ENCODE results near the gene KCNIP1. TPM values are rescaled to one million over a fixed set of nuclear protein-coding genes. Genes with fewer than 3 reads are reported as not detected.

KCNIP1 gene
- total RNA-seq, 1 experiment from 2014 or later: not detected

DNA sequence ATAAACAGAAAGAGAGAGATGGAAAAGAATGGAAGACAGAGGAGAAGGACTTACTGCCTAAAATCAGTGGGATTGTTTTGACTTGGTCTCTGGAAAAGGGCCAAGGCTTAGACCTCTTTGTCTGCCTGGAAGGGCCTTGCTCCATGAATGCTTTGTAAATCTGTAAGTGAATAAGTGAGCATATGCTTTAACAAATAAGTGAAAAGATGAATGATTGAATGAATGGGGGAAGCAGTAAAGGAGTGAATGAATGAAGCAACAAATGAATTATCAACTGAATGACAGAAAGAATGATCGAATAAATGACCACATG, 5.5 kb downstream of the KCNIP1 start:
- no peaks in the 10 kb centered on the region for H3K79me2 ChIP-seq (ENCODE audit: low read length)
- H3F3A ChIP-seq (ENCODE audit: low read length, unreplicated experiment): no peaks in the 10 kb centered on the region
- no peak for TF ChIP-seq EZH2phosphoT487 (IDR thresholded peaks at IDR 0.05; ENCODE audit: borderline replicate concordance, low read length)
- TF ChIP-seq EZH2 (IDR thresholded peaks at IDR 0.05; ENCODE audit: low read length, unreplicated experiment): no peak
- TF ChIP-seq, protein P1, sequence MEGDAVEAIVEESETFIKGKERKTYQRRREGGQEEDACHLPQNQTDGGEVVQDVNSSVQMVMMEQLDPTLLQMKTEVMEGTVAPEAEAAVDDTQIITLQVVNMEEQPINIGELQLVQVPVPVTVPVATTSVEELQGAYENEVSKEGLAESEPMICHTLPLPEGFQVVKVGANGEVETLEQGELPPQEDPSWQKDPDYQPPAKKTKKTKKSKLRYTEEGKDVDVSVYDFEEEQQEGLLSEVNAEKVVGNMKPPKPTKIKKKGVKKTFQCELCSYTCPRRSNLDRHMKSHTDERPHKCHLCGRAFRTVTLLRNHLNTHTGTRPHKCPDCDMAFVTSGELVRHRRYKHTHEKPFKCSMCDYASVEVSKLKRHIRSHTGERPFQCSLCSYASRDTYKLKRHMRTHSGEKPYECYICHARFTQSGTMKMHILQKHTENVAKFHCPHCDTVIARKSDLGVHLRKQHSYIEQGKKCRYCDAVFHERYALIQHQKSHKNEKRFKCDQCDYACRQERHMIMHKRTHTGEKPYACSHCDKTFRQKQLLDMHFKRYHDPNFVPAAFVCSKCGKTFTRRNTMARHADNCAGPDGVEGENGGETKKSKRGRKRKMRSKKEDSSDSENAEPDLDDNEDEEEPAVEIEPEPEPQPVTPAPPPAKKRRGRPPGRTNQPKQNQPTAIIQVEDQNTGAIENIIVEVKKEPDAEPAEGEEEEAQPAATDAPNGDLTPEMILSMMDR (conservative IDR thresholded peaks at IDR 0.05; ENCODE audit: low read depth, low read length): no peak
- no peak overlapping the region for H3K4me2 ChIP-seq (ENCODE audit: low read length)
- H3K9me3 ChIP-seq (ENCODE audit: low read length): no peaks in the 10 kb centered on the region
- H3K9ac ChIP-seq (ENCODE audit: low read length): no peak overlapping the region
- no peak overlapping the region for H3K27ac ChIP-seq (ENCODE audit: low read length)
- ChIA-PET CTCF (no interaction called here), POLR2A (ENCODE audit: unreplicated experiment) (no interaction called here)
- H3K4me1 ChIP-seq (ENCODE audit: insufficient read depth, low read length): no peaks in the 10 kb centered on the region
- H3K9me2 ChIP-seq (replicated peaks; ENCODE audit: low read length): no peaks in the 10 kb centered on the region
- no peak overlapping the region for H2AFZ ChIP-seq (ENCODE audit: low read length)
- peaks cover 18% of the 10 kb centered on the region for H3K27me3 ChIP-seq (ENCODE audit: low read length)
- H3K4me3 ChIP-seq (ENCODE audit: low read length): no peak overlapping the region
- ATAC-seq (no peak), DNase-seq (no peak)
- H4K20me1 ChIP-seq (ENCODE audit: low read length): no peaks in the 10 kb centered on the region
- intact Hi-C loops (cut with micrococcal nuclease): no loop called here
- no peaks in the 10 kb centered on the region for H3K36me3 ChIP-seq (ENCODE audit: low read depth, low read length)
- no TSS peak for BruUV-seq (replicated peaks)

DNA sequence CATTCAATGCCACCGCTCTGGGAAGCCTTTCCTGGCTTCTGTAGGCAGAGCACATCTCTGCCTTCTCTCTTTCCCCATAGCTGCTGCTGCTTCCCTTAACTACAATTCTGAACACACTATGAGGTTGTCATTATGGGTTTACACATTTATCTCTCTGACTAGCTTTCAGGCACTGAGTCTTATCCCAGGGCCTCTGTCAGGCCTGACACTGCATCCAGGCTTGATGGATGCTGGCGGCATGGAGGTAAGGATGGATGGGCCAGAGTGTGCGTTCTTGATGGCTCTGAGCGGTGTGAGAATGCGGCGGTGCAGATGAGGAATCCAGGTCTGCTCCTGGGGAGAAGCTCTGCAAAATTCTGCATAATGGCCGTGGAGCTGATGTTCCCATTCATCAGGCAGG, 6.3 kb downstream of the KCNIP1 start:
- TF ChIP-seq EZH2 (IDR thresholded peaks at IDR 0.05; ENCODE audit: low read length, unreplicated experiment): no peak
- TF ChIP-seq EZH2phosphoT487 (IDR thresholded peaks at IDR 0.05; ENCODE audit: borderline replicate concordance, low read length): no peak
- TF ChIP-seq, protein P1 (conservative IDR thresholded peaks at IDR 0.05; ENCODE audit: low read depth, low read length): no peak
- no peak overlapping the region for H3K4me3 ChIP-seq (ENCODE audit: low read length)
- no peaks in the 10 kb centered on the region for H3K9me3 ChIP-seq (ENCODE audit: low read length)
- H3K79me2 ChIP-seq (ENCODE audit: low read length): no peaks in the 10 kb centered on the region
- no peak overlapping the region for H3K4me2 ChIP-seq (ENCODE audit: low read length)
- no peak overlapping the region for H2AFZ ChIP-seq (ENCODE audit: low read length)
- no peaks in the 10 kb centered on the region for H4K20me1 ChIP-seq (ENCODE audit: low read length)
- no peaks in the 10 kb centered on the region for H3F3A ChIP-seq (ENCODE audit: low read length, unreplicated experiment)
- H3K4me1 ChIP-seq (ENCODE audit: insufficient read depth, low read length): no peaks in the 10 kb centered on the region
- no TSS peak for BruUV-seq (replicated peaks)
- H3K27ac ChIP-seq (ENCODE audit: low read length): no peak overlapping the region
- POLR2A ChIA-PET (ENCODE audit: unreplicated experiment): no interaction called here
- peaks cover 16% of the 10 kb centered on the region for H3K27me3 ChIP-seq (ENCODE audit: low read length)
- DNase-seq (no peak), ATAC-seq (no peak)
- CTCF ChIA-PET: no interaction called here
- H3K36me3 ChIP-seq (ENCODE audit: low read depth, low read length): no peaks in the 10 kb centered on the region
- intact Hi-C loops (cut with micrococcal nuclease): no loop called here
- no peaks in the 10 kb centered on the region for H3K9me2 ChIP-seq (replicated peaks; ENCODE audit: low read length)
- H3K9ac ChIP-seq (ENCODE audit: low read length): no peak overlapping the region

DNA sequence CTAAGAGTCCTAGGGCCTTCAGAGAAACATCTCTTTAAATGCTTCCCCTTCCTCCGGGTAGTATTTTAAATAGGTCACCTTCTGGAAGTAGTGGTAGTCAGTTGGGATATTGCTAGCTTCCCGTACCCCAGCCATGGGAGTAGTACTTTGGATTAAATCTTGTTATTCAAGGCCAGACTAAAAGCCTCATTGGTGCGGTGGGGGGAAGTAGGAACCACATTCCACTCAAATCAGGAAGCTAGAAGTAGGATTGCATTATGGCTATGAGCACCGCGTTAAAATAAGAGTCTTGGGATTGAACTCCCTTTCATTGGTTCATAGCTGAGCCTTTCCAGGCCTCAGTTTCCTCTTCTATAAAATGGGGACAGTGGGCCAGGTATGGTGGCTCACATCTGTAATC, 6.7 kb downstream of the KCNIP1 start:
- no peaks in the 10 kb centered on the region for H4K20me1 ChIP-seq (ENCODE audit: low read length)
- ChIA-PET CTCF (no interaction called here), POLR2A (ENCODE audit: unreplicated experiment) (no interaction called here)
- no peak overlapping the region for H2AFZ ChIP-seq (ENCODE audit: low read length)
- intact Hi-C loops (cut with micrococcal nuclease): no loop called here
- H3K9me3 ChIP-seq (ENCODE audit: low read length): no peaks in the 10 kb centered on the region
- no peak overlapping the region for H3K4me3 ChIP-seq (ENCODE audit: low read length)
- ATAC-seq: no peak
- no peaks in the 10 kb centered on the region for H3K79me2 ChIP-seq (ENCODE audit: low read length)
- H3F3A ChIP-seq (ENCODE audit: low read length, unreplicated experiment): no peaks in the 10 kb centered on the region
- no peak overlapping the region for H3K4me2 ChIP-seq (ENCODE audit: low read length)
- no TSS peak for BruUV-seq (replicated peaks)
- peaks cover 16% of the 10 kb centered on the region for H3K27me3 ChIP-seq (ENCODE audit: low read length)
- H3K9me2 ChIP-seq (replicated peaks; ENCODE audit: low read length): no peaks in the 10 kb centered on the region
- H3K4me1 ChIP-seq (ENCODE audit: insufficient read depth, low read length): no peaks in the 10 kb centered on the region
- TF ChIP-seq EZH2 (IDR thresholded peaks at IDR 0.05; ENCODE audit: low read length, unreplicated experiment) (no peak), EZH2phosphoT487 (IDR thresholded peaks at IDR 0.05; ENCODE audit: borderline replicate concordance, low read length) (no peak)
- TF ChIP-seq, protein P1 (conservative IDR thresholded peaks at IDR 0.05; ENCODE audit: low read depth, low read length): no peak
- H3K36me3 ChIP-seq (ENCODE audit: low read depth, low read length): no peaks in the 10 kb centered on the region
- no peak for DNase-seq
- no peak overlapping the region for H3K9ac ChIP-seq (ENCODE audit: low read length)
- H3K27ac ChIP-seq (ENCODE audit: low read length): no peak overlapping the region

All from PC-3 (cell line).